HL-60/S4 (cell line): Measurements from ENCODE around the gene PVALEF.
"Not testable (repeated sequence)": the region's sequence is repeated elsewhere in the genome, so short reads cannot be mapped to it uniquely, and the experiment has no call there.

Source experiments
- in situ Hi-C: fragments of 300-500 bp; cut with MboI; formaldehyde crosslinking; loops from 2 replicates; pipeline ENCODE4 v1.14.3; 2022; ENCODE audit warnings: low sequenced_read_pairs

Gene PVALEF

GRCh38 chr17:81212365-81212764, 47.1 kb downstream of the PVALEF start:
- in situ Hi-C loops: no loop called here

- in situ Hi-C loops: no loop called here
These were observed 48.7 kb downstream of the PVALEF start for GRCh38 chr17:81213978-81214377.

GRCh38 chr17:81217491-81217890, 52.2 kb downstream of the PVALEF start:
- in situ Hi-C loops: no loop called here

GRCh38 chr17:81218459-81218858, 53.2 kb downstream of the PVALEF start:
- in situ Hi-C loops: no loop called here

GRCh38 chr17:81218991-81219390, 53.7 kb downstream of the PVALEF start:
- in situ Hi-C loops: no loop called here

GRCh38 chr17:81219476-81220180, 54.3 kb downstream of the PVALEF start:
- in situ Hi-C loops: no loop called here

- in situ Hi-C loops: no loop called here
These were observed 56.1 kb downstream of the PVALEF start for GRCh38 chr17:81221371-81221841.

- in situ Hi-C loops: no loop called here
These were observed 56.7 kb downstream of the PVALEF start for GRCh38 chr17:81221842-81222619.

- in situ Hi-C loops: no loop called here
These were observed 57.3 kb downstream of the PVALEF start for GRCh38 chr17:81222620-81222905.

- in situ Hi-C loops: no loop called here
These were observed 57.8 kb downstream of the PVALEF start, which contains the start of gene CEP131 for GRCh38 chr17:81222906-81223761. CEP131 (minus strand) TSS chr17:81222965; CDS start chr17:81220056, 2,909 bp downstream.

GRCh38 chr17:81223762-81224130, 58.4 kb downstream of the PVALEF start:
- in situ Hi-C loops: no loop called here

GRCh38 chr17:81227630-81228029, 62.3 kb downstream of the PVALEF start:
- in situ Hi-C loops: not testable (repeated sequence)

GRCh38 chr17:81228420-81228819, 63.1 kb downstream of the PVALEF start:
- in situ Hi-C loops: no loop called here

GRCh38 chr17:81228834-81229665, 63.7 kb downstream of the PVALEF start:
- in situ Hi-C loops: no loop called here

- in situ Hi-C loops: no loop called here
These were observed 64.3 kb downstream of the PVALEF start for GRCh38 chr17:81229666-81229920.

GRCh38 chr17:81230043-81230820, 64.9 kb downstream of the PVALEF start:
- in situ Hi-C loops: no loop called here

GRCh38 chr17:81231121-81231645, 65.9 kb downstream of the PVALEF start:
- in situ Hi-C loops: no loop called here

GRCh38 chr17:81231766-81232581, 66.7 kb downstream of the PVALEF start:
- in situ Hi-C loops: no loop called here
